ENCODE results near the gene NAA38.

The NAA38 gene

DNA sequence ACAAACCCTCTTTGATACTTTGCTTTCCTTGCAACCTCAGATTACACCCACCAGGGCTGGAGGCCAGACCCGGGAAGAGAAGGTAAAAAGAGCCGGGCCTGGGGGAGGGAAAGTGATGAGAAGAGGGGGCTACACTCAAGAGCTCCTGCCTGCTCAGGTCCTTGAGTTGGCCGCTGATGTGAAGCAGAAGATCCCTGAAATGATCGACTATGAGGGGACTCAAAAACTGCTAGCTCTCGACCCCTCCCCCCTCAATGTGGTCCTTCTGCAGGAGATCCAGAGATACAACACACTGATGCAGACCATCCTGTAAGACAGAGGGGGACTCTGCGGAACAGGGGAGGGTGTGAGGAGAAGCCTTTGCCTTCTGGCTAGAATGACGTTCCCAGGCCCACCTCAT, 26.1 kb downstream of the NAA38 start:
- no peak overlapping the region for H3K4me3 ChIP-seq (ENCODE audit: low read depth, low read length)
- DNase-seq (ENCODE audit: low read depth): no peak
- TF ChIP-seq, protein P1, sequence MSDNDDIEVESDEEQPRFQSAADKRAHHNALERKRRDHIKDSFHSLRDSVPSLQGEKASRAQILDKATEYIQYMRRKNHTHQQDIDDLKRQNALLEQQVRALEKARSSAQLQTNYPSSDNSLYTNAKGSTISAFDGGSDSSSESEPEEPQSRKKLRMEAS (IDR thresholded peaks at IDR 0.05; ENCODE audit: low read depth, low read length): no peak
- TF ChIP-seq POLR2A (IDR thresholded peaks at IDR 0.05; ENCODE audit: extremely low read depth, insufficient read length) (no peak), MYC (IDR thresholded peaks at IDR 0.05; ENCODE audit: low read depth, low read length) (no peak)
- TF ChIP-seq, protein P2, sequence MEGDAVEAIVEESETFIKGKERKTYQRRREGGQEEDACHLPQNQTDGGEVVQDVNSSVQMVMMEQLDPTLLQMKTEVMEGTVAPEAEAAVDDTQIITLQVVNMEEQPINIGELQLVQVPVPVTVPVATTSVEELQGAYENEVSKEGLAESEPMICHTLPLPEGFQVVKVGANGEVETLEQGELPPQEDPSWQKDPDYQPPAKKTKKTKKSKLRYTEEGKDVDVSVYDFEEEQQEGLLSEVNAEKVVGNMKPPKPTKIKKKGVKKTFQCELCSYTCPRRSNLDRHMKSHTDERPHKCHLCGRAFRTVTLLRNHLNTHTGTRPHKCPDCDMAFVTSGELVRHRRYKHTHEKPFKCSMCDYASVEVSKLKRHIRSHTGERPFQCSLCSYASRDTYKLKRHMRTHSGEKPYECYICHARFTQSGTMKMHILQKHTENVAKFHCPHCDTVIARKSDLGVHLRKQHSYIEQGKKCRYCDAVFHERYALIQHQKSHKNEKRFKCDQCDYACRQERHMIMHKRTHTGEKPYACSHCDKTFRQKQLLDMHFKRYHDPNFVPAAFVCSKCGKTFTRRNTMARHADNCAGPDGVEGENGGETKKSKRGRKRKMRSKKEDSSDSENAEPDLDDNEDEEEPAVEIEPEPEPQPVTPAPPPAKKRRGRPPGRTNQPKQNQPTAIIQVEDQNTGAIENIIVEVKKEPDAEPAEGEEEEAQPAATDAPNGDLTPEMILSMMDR (IDR thresholded peaks at IDR 0.05; ENCODE audit: low read depth, low read length): no peak

GRCh38 chr17:7830616-7831015, 26.7 kb downstream of the NAA38 start:
- TF ChIP-seq, protein P2 (IDR thresholded peaks at IDR 0.05; ENCODE audit: low read depth, low read length): no peak
- TF ChIP-seq POLR2A (IDR thresholded peaks at IDR 0.05; ENCODE audit: extremely low read depth, insufficient read length) (no peak), MYC (IDR thresholded peaks at IDR 0.05; ENCODE audit: low read depth, low read length) (no peak)
- TF ChIP-seq, protein P1 (IDR thresholded peaks at IDR 0.05; ENCODE audit: low read depth, low read length): no peak
- DNase-seq (ENCODE audit: low read depth): no peak
- H3K4me3 ChIP-seq (ENCODE audit: low read depth, low read length): no peak overlapping the region

DNA sequence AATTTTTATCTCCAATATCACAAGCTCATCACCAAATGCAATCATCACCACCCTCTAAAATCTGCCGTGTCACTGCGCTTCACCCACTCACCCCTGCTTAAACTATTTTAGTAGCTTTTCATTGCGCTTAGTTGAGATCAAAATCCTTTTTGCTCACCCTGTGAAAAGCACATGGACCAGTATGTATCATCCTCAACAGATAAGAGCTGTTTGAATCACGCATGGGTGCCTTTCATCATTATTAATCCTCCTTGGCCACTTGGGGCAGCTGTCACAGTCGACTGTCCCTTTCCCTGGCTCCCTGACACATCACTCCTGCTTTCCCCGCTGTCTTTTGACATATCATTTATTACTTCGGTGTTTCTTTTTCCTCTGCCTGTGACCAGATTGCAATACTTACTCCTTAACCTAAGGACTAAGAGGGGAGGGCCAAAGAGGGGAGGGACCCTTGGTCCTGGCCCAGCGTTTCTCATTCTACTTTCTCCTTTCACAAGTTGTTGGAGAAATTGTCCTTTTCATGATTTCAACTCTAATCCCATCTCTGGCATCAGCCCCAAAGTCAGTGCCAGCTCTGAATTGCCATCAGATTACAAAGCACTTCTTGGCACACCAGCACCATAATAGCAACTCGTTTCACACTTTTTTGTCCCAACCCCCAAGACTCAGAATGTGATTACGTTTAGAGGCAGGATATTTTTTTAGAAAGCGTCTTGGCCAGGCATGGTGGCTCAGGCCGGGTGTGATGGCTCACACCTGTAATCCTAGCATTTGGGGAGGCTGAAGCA, 32.0 kb downstream of the NAA38 start:
- DNase-seq (ENCODE audit: low read depth): peak; percentile 21
- no peak for TF ChIP-seq POLR2A (IDR thresholded peaks at IDR 0.05; ENCODE audit: extremely low read depth, insufficient read length)
- TF ChIP-seq, protein P1 (IDR thresholded peaks at IDR 0.05; ENCODE audit: low read depth, low read length): peak; percentile 53
- no peak overlapping the region for H3K4me3 ChIP-seq (ENCODE audit: low read depth, low read length)

- no peak for DNase-seq (ENCODE audit: low read depth)
- TF ChIP-seq, protein P1 (IDR thresholded peaks at IDR 0.05; ENCODE audit: low read depth, low read length): no peak
- TF ChIP-seq MYC (IDR thresholded peaks at IDR 0.05; ENCODE audit: low read depth, low read length) (no peak), POLR2A (IDR thresholded peaks at IDR 0.05; ENCODE audit: extremely low read depth, insufficient read length) (no peak)
- TF ChIP-seq, protein P2 (IDR thresholded peaks at IDR 0.05; ENCODE audit: low read depth, low read length): no peak
Measured at GRCh38 chr17:7824021-7824924, 33.1 kb downstream of the NAA38 start.

GRCh38 chr17:7823581-7824001, 33.8 kb downstream of the NAA38 start:
- DNase-seq (ENCODE audit: low read depth): no peak
- H3K4me3 ChIP-seq (ENCODE audit: low read depth, low read length): no peak overlapping the region
- TF ChIP-seq, protein P2 (IDR thresholded peaks at IDR 0.05; ENCODE audit: low read depth, low read length): no peak
- no peak for TF ChIP-seq POLR2A (IDR thresholded peaks at IDR 0.05; ENCODE audit: extremely low read depth, insufficient read length)
- TF ChIP-seq MYC (IDR thresholded peaks at IDR 0.05; ENCODE audit: low read depth, low read length): no peak
- TF ChIP-seq, protein P1 (IDR thresholded peaks at IDR 0.05; ENCODE audit: low read depth, low read length): no peak

More at GRCh38 chr17:7824021-7824924, 33.1 kb downstream of the NAA38 start:
- H3K4me3 ChIP-seq (ENCODE audit: low read depth, low read length): no peak overlapping the region
